Neural cell (in vitro differentiated cells): ENCODE measurements around the gene MRPL14. TPM values are rescaled to one million over a fixed set of nuclear protein-coding genes. Genes with fewer than 3 reads are reported as not detected.

Experiments
- H2AFZ ChIP-seq: fragments of 200-600, 300-800 bp; sonication (generic), shearing (Covaris generic); 2 replicates; pipeline ENCODE4 v1.6.0; 2014; ENCODE audit warnings: low read depth, mild to moderate bottlenecking, antibody characterized with exemption, low read length, moderate library complexity
- H3F3A ChIP-seq: fragments of 200-600 bp; shearing (Covaris generic); 2 replicates; pipeline ENCODE4 v1.6.1; 2016; ENCODE audit warnings: mild to moderate bottlenecking, moderate library complexity, mixed read lengths, antibody characterized with exemption, low read length; ENCODE audit not compliant: insufficient read depth, poor library complexity, severe bottlenecking
- H3K27ac ChIP-seq: fragments of 200-600, 300-800 bp; sonication (generic), shearing (Covaris generic); 2 replicates; pipeline ENCODE4 v1.5.1; 2014; ENCODE audit warnings: mild to moderate bottlenecking, low read length, moderate library complexity
- H3K27me3 ChIP-seq: fragments of 300-800, 200-600 bp; sonication (generic), shearing (Covaris generic); 2 replicates; pipeline ENCODE4 v1.6.0; 2014; ENCODE audit warnings: mild to moderate bottlenecking, low read depth, low read length, moderate library complexity; ENCODE audit not compliant: insufficient read depth
- H3K36me3 ChIP-seq: fragments of 300-800, 200-600 bp; sonication (generic), shearing (Covaris generic); 2 replicates; pipeline ENCODE4 v1.5.1; 2014; ENCODE audit warnings: mild to moderate bottlenecking, antibody characterized with exemption, low read length, moderate library complexity; ENCODE audit not compliant: insufficient read depth
- H3K4me2 ChIP-seq: fragments of 300-800, 200-600 bp; sonication (generic), shearing (Covaris generic); 2 replicates; pipeline ENCODE4 v1.6.0; 2014; ENCODE audit warnings: mild to moderate bottlenecking, low read length
- H3K4me3 ChIP-seq: fragments of 300-800, 200-600 bp; sonication (generic), shearing (Covaris generic); 2 replicates; pipeline ENCODE4 v1.5.1; 2014; ENCODE audit warnings: mild to moderate bottlenecking, low read length, moderate library complexity
- H3K79me2 ChIP-seq: fragments of 200-600 bp; shearing (Covaris generic); replicated peaks from 2 replicates; pipeline ENCODE4 v1.6.0; 2014; ENCODE audit warnings: mild to moderate bottlenecking, low read length, moderate library complexity; ENCODE audit not compliant: insufficient read depth
- H3K9ac ChIP-seq: fragments of 300-800, 200-600 bp; sonication (generic), shearing (Covaris generic); 2 replicates; pipeline ENCODE4 v1.6.1; 2016; ENCODE audit warnings: mild to moderate bottlenecking, low read length, mixed read lengths
- H3K9me2 ChIP-seq: fragments of 200-600 bp; shearing (Covaris generic); 2 replicates; pipeline ENCODE4 v1.6.1; 2016; ENCODE audit warnings: mild to moderate bottlenecking, low read length, mixed read lengths; ENCODE audit not compliant: insufficient read depth
- H3K9me3 ChIP-seq: fragments of 200-600, 300-800 bp; sonication (generic), shearing (Covaris generic); 2 replicates; pipeline ENCODE4 v1.6.1; 2016; ENCODE audit warnings: mild to moderate bottlenecking, mixed run types, low read length, moderate library complexity, mixed read lengths
- H4K20me1 ChIP-seq: fragments of 200-600 bp; shearing (Covaris generic); 2 replicates; pipeline ENCODE4 v1.6.1; 2016; ENCODE audit warnings: mild to moderate bottlenecking, mixed run types; ENCODE audit not compliant: insufficient read depth
- EP300 ChIP-seq: fragments of 450-650 bp; conservative IDR thresholded peaks from 2 replicates; pipeline ENCODE4 v1.6.1; 2014; ENCODE audit warnings: antibody characterized with exemption, mild to moderate bottlenecking, moderate library complexity; ENCODE audit not compliant: poor library complexity, severe bottlenecking
- EZH2 ChIP-seq: fragments of 200-600, 300-800 bp; shearing (Covaris generic), sonication (generic); IDR thresholded peaks from 2 replicates; pipeline ENCODE4 v1.6.1; 2014; ENCODE audit warnings: antibody characterized with exemption, low read length, borderline replicate concordance, mild to moderate bottlenecking; ENCODE audit not compliant: insufficient read depth, poor library complexity, severe bottlenecking
- MXI1 ChIP-seq: fragments of 450-650 bp; conservative IDR thresholded peaks from 2 replicates; pipeline ENCODE4 v1.6.1; 2014; ENCODE audit warnings: antibody characterized with exemption, mild to moderate bottlenecking; ENCODE audit not compliant: poor library complexity, severe bottlenecking
- POLR2AphosphoS5 ChIP-seq: IDR thresholded peaks from 2 replicates; pipeline ENCODE4 v1.6.1; 2012
- RAD21 ChIP-seq: fragments of 450-650 bp; conservative IDR thresholded peaks from 2 replicates; pipeline ENCODE4 v1.6.1; 2014; ENCODE audit warnings: antibody characterized with exemption, mild to moderate bottlenecking, moderate library complexity
- SMC3 ChIP-seq: fragments of 450-650 bp; conservative IDR thresholded peaks from 2 replicates; pipeline ENCODE4 v1.6.1; 2014; ENCODE audit warnings: antibody characterized with exemption, mild to moderate bottlenecking, moderate library complexity; ENCODE audit not compliant: poor library complexity
- TAF1 ChIP-seq: IDR thresholded peaks from 2 replicates; pipeline ENCODE4 v1.6.1; 2012; ENCODE audit warnings: low read depth
- polyA plus RNA-seq: library from polyadenylated mRNA; depleted of rRNA; stranded (reverse); fragments of >200 nt; gene quantifications from 2 replicates; pipeline ENCODE4 v1.2.3, GENCODE V29; 2014
- TF ChIP-seq, protein P1 (sequence below): IDR thresholded peaks from 2 replicates; pipeline ENCODE4 v1.6.1; 2012; ENCODE audit warnings: borderline replicate concordance
- TF ChIP-seq, protein P2 (sequence below): fragments of 450-650 bp; IDR thresholded peaks from 2 replicates; pipeline ENCODE4 v1.5.1; 2014; ENCODE audit warnings: antibody characterized with exemption, mild to moderate bottlenecking, moderate library complexity; ENCODE audit not compliant: poor library complexity, severe bottlenecking

The MRPL14 gene
- polyA plus RNA-seq, 1 donor from 2014 or later = 66.4 TPM

DNA sequence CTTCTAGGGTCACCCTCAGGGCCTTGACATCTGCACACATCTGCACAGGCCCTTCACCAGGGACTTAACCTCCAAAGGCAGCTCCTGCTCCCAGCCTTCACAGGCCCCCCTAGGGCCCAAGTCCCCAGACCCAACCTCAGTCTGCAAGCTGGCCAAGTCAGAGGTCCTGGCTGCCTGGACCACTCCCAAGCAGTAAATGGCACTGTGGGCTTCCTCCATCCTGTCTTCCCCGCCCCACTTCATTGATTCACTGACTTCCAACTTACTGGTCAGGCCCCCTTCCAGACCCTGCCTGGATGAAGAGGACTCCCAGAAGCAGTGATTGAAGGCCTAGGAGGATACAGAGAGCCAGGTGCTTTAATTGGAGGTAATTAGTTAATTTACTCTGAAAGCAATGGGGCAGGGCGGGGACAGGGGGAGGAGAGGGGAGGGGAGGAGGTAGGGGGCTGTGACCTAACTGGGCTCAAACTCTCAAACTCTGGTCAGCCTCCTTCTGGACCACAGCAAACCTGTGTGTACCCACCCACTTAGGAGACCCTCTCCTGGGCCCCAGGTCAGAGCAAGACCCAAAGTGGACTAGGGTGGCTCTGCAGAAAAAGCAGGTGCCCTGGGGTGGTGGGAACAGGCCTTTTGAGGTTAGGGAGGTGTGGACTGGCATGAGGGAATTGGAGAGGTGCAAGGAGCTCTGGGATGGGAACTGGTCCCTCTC is 51.5 kb downstream of the MRPL14 start:
- H2AFZ ChIP-seq = no peak overlapping the region
- no peak overlapping the region for H3K4me2 ChIP-seq
- no peak for TF ChIP-seq RAD21
- TF ChIP-seq, protein P1, sequence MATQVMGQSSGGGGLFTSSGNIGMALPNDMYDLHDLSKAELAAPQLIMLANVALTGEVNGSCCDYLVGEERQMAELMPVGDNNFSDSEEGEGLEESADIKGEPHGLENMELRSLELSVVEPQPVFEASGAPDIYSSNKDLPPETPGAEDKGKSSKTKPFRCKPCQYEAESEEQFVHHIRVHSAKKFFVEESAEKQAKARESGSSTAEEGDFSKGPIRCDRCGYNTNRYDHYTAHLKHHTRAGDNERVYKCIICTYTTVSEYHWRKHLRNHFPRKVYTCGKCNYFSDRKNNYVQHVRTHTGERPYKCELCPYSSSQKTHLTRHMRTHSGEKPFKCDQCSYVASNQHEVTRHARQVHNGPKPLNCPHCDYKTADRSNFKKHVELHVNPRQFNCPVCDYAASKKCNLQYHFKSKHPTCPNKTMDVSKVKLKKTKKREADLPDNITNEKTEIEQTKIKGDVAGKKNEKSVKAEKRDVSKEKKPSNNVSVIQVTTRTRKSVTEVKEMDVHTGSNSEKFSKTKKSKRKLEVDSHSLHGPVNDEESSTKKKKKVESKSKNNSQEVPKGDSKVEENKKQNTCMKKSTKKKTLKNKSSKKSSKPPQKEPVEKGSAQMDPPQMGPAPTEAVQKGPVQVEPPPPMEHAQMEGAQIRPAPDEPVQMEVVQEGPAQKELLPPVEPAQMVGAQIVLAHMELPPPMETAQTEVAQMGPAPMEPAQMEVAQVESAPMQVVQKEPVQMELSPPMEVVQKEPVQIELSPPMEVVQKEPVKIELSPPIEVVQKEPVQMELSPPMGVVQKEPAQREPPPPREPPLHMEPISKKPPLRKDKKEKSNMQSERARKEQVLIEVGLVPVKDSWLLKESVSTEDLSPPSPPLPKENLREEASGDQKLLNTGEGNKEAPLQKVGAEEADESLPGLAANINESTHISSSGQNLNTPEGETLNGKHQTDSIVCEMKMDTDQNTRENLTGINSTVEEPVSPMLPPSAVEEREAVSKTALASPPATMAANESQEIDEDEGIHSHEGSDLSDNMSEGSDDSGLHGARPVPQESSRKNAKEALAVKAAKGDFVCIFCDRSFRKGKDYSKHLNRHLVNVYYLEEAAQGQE = no peak
- TF ChIP-seq POLR2AphosphoS5 = no peak
- TF ChIP-seq, protein P2, sequence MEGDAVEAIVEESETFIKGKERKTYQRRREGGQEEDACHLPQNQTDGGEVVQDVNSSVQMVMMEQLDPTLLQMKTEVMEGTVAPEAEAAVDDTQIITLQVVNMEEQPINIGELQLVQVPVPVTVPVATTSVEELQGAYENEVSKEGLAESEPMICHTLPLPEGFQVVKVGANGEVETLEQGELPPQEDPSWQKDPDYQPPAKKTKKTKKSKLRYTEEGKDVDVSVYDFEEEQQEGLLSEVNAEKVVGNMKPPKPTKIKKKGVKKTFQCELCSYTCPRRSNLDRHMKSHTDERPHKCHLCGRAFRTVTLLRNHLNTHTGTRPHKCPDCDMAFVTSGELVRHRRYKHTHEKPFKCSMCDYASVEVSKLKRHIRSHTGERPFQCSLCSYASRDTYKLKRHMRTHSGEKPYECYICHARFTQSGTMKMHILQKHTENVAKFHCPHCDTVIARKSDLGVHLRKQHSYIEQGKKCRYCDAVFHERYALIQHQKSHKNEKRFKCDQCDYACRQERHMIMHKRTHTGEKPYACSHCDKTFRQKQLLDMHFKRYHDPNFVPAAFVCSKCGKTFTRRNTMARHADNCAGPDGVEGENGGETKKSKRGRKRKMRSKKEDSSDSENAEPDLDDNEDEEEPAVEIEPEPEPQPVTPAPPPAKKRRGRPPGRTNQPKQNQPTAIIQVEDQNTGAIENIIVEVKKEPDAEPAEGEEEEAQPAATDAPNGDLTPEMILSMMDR = no peak
- no peak for TF ChIP-seq EP300
- TF ChIP-seq SMC3 = no peak
- no peak for TF ChIP-seq MXI1
- no peak for TF ChIP-seq TAF1
- TF ChIP-seq EZH2 = no peak

DNA sequence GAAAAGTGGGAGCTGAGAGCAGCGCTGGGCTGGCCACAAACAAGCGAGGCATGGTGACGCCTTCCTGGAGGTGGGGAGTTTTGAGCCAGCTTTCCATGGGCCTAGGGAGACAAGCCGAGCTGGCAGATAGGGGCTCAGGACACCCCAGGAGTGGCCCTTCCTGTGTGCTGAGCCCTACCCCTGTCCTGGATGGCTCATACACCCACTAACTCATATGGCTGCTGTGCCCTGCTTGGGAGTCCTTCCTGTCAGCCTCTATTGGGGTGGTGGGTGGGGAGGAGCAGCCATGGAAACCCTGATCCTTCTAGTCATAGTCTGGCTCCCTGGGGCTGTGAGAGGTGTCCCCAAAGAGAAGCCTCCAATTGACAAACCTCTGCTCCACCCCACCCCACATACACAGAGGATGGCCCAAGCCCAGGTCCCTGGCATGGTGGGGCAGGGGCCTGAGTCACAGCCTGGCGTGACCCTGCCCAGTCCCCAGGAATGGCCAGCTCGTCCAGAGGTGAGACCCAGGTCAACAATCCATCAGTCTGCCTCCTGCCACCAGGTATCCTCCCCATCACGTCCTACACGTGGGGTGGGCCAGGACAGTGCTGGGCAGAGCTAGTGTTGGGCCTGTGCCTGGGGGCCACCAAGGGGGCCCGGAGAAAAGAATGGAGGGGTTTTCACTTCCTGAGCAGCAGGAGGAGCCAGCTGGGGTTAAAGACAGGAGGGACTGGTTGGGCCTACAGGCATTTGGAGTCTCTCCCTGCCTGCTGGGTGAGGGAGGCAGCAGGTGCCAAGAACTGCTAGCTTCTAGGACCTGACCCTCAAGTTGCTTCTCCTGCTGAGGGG is 52.2 kb downstream of the MRPL14 start:
- H3K9me2 ChIP-seq = no peaks in the 10 kb centered on the region
- no peak overlapping the region for H3K27ac ChIP-seq
- no peaks in the 10 kb centered on the region for H3K36me3 ChIP-seq
- peaks cover 3% of the 10 kb centered on the region for H3K27me3 ChIP-seq
- no peak overlapping the region for H3K9ac ChIP-seq
- no peak overlapping the region for H2AFZ ChIP-seq
- no peak overlapping the region for H3K4me3 ChIP-seq
- H3K9me3 ChIP-seq = no peaks in the 10 kb centered on the region
- H3F3A ChIP-seq = no peaks in the 10 kb centered on the region
- H4K20me1 ChIP-seq = no peaks in the 10 kb centered on the region
- H3K79me2 ChIP-seq = no peaks in the 10 kb centered on the region
- peak; percentile 36 for TF ChIP-seq SMC3
- TF ChIP-seq, protein P2 = no peak
- no peak overlapping the region for H3K4me2 ChIP-seq

More for the DNA sequence above, 51.5 kb downstream of the MRPL14 start:
- no peak overlapping the region for H3K4me3 ChIP-seq
- no peak overlapping the region for H3K9ac ChIP-seq
- no peaks in the 10 kb centered on the region for H3K9me3 ChIP-seq
- H3K79me2 ChIP-seq = no peaks in the 10 kb centered on the region
- H3F3A ChIP-seq = no peaks in the 10 kb centered on the region
- H3K36me3 ChIP-seq = no peaks in the 10 kb centered on the region
- H3K9me2 ChIP-seq = no peaks in the 10 kb centered on the region
- H3K27me3 ChIP-seq = peaks cover 3% of the 10 kb centered on the region
- H3K27ac ChIP-seq = no peak overlapping the region
- no peaks in the 10 kb centered on the region for H4K20me1 ChIP-seq
